H7 (cell line): ENCODE results near the gene BAZ2A. TPM values are rescaled to one million over a fixed set of nuclear protein-coding genes. Genes with fewer than 3 reads are reported as not detected.

ENCODE experiments used
- total RNA-seq: library from RNA; depleted of rRNA; stranded (reverse); fragments of >200 nt; shearing (Covaris generic); gene quantifications from 2 replicates; pipeline ENCODE4 v1.2.3, GENCODE V29; 2014; rRNA removed

Gene BAZ2A
- total RNA-seq, 1 experiment from 2014 or later, result 23.6 TPM

Other genes with a start within 250 kb of the BAZ2A start
- gene TIMELESS, start 180.9 kb downstream of the BAZ2A start, total RNA-seq, result 13.3 and 15.7 TPM in 2 replicates
- not detected in 2 replicates for gene MIP, start 175.7 kb downstream of the BAZ2A start, total RNA-seq
- gene SPRYD4, start 161.7 kb downstream of the BAZ2A start, total RNA-seq, result 2.3 TPM in 2 replicates
- 2.2 and 5.5 TPM in 2 replicates for gene GLS2, start 142.2 kb downstream of the BAZ2A start, total RNA-seq
- 6.1 and 8.5 TPM in 2 replicates for gene RBMS2, start 108.5 kb downstream of the BAZ2A start, total RNA-seq
- 959 and 1,061 TPM in 2 replicates for gene ATP5F1B, start 15.7 kb upstream of the BAZ2A start, total RNA-seq
- 167 and 189 TPM in 2 replicates for gene PTGES3, start 58.0 kb upstream of the BAZ2A start, total RNA-seq
- 1,507 and 1,762 TPM in 2 replicates for gene NACA, start 95.0 kb upstream of the BAZ2A start, total RNA-seq
- gene PRIM1, start 122.0 kb upstream of the BAZ2A start, total RNA-seq, result 44.0 and 70.2 TPM in 2 replicates
- 3.5 and 6.7 TPM in 2 replicates for gene HSD17B6, start 133.0 kb upstream of the BAZ2A start, total RNA-seq